HEK293 (cell line): ENCODE data around the gene TAL1.

Experiments
- ZNF529 ChIP-seq: fragments of 450-650 bp; formaldehyde crosslinking; IDR thresholded peaks from 2 replicates; pipeline ENCODE4 v1.5.1; 2017; ENCODE audit warnings: missing genetic modification characterization, missing biosample characterization; ENCODE audit not compliant: insufficient replicate concordance
- ZNF660 ChIP-seq: fragments of 450-650 bp; IDR thresholded peaks from 2 replicates; pipeline ENCODE4 v1.5.1; 2018; ENCODE audit warnings: missing biosample characterization, mild to moderate bottlenecking, missing genetic modification characterization
- ZNF768 ChIP-seq: fragments of 450-650 bp; formaldehyde crosslinking; IDR thresholded peaks from 2 replicates; pipeline ENCODE4 v1.5.1; 2018; ENCODE audit warnings: missing biosample characterization, mild to moderate bottlenecking, missing genetic modification characterization
- TF ChIP-seq, protein P1 (sequence below): fragments of 450-650 bp; formaldehyde crosslinking; IDR thresholded peaks from 2 replicates; pipeline ENCODE4 v1.5.1; 2016; ENCODE audit warnings: missing biosample characterization, missing genetic modification characterization

DNA sequence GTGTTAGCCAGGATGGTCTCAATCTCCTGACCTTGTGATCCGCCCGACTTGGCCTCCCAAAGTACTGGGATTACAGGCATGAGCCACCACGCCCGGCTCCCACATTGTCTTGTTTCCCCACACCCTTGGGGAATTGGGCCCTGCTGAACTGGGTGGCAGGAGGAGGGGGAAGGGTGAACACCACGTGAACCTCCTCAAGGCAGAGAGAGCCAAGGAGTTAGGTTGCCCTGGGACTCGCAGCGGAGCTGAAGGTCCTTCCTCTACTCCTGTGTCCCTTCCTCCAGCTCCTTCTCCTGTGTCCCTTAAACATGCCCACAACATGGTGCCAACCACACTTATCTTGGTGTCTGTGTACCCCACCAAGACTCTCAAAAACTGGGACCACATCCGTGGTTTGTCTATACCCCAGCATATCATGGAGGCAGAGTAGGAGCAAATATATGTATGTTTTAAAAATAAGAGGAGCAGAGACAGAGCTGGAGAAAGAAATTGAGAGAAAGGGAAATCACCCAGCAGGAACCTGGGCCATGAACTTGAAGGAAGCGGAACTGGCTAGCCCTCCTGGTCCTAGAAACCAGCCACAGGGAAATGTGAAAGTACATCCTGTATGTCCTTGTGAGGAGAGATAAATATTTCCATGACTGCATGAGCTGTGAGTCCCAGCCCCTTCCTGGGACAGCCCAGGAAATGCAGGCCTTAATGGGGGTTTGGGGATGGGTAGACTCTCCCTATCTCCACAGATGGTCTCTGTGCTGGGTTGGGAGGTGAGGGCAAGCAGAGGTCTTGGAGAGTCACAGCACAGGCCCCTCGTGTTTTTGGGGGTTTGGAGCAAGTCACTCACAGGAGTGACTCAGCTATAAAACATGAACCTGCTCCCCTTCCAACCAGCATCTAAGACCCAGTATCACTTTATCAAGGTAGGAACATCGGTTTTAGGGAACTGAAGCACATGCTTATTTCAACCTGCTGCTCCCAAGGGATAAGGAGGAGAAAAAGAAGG is 9.4 kb upstream of the TAL1 start:
- TF ChIP-seq, protein P1, sequence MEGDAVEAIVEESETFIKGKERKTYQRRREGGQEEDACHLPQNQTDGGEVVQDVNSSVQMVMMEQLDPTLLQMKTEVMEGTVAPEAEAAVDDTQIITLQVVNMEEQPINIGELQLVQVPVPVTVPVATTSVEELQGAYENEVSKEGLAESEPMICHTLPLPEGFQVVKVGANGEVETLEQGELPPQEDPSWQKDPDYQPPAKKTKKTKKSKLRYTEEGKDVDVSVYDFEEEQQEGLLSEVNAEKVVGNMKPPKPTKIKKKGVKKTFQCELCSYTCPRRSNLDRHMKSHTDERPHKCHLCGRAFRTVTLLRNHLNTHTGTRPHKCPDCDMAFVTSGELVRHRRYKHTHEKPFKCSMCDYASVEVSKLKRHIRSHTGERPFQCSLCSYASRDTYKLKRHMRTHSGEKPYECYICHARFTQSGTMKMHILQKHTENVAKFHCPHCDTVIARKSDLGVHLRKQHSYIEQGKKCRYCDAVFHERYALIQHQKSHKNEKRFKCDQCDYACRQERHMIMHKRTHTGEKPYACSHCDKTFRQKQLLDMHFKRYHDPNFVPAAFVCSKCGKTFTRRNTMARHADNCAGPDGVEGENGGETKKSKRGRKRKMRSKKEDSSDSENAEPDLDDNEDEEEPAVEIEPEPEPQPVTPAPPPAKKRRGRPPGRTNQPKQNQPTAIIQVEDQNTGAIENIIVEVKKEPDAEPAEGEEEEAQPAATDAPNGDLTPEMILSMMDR (tag by site-specific recombination), result no peak
- TF ChIP-seq ZNF768 (tag by site-specific recombination), result no peak
- no peak for TF ChIP-seq ZNF529 (tag by site-specific recombination)
- no peak for TF ChIP-seq ZNF660 (tag by site-specific recombination)
